Measurements from ENCODE around the gene CCDC92B.

DNA sequence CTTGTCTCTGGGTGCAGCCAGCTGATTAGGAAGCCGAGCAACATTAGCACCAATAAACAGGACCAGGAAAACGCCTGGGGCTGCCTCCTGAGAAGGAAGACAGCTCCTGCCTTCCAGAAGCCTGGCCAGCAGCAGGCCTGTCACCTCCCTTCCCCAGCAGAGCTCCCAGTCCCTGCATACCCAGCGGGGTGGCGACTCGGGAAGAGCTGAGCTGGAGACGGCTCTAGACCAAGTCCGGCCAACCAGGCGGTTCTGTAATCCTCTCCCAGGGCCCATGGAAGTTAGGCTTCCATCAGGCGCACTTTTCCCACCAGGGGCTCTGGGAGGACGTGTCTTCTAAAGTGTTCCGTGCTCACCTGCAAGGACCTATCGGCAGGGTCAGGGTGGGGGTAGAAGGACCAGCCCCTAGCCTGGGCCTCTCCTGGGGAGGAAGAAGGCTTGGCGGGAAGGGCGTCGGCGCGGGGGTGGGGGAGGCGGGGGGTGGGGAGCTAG lies 25.9 kb downstream of the CCDC92B start:
- TF ChIP-seq POLR2AphosphoS5 (IDR thresholded peaks at IDR 0.05; ENCODE audit: low read depth, low read length) (no peak), POLR2A (IDR thresholded peaks at IDR 0.05; ENCODE audit: low read depth, low read length) (no peak)
